Gastroesophageal sphincter (tissue), 3 donors: ENCODE results near the gene CACNA2D3.

Source experiments
- CTCF ChIP-seq, 4 experiments: fragments of 200-600 bp in 2 of 4; fragments of 450-650 bp in 2 of 4; sonication (generic) in 1 of 4; IDR thresholded peaks; one replicate each; pipeline ENCODE4 v1.5.1; 2017 to 2019; ENCODE audit warnings: antibody characterized with exemption in 4 of 4, mild to moderate bottlenecking in 2 of 4, moderate library complexity in 2 of 4
- POLR2A ChIP-seq, 2 donors: fragments of 450-650 bp; IDR thresholded peaks; one replicate each; pipeline ENCODE4 v1.6.1; 2017; ENCODE audit warnings: antibody characterized with exemption in 2 of 2, mild to moderate bottlenecking in 2 of 2, moderate library complexity in 1 of 2

GRCh38 chr3:54882129-54882833, 759.9 kb downstream of the CACNA2D3 start:
- TF ChIP-seq CTCF (IDR thresholded peaks at IDR 0.05) (no peak), POLR2A (IDR thresholded peaks at IDR 0.05) (no peak)
